Measurements from ENCODE around the gene APC. TPM values are rescaled to one million over a fixed set of nuclear protein-coding genes. Genes with fewer than 3 reads are reported as not detected.
"Not testable (repeated sequence)": the region's sequence is repeated elsewhere in the genome, so short reads cannot be mapped to it uniquely, and the experiment has no call there.

Gene APC
- total and polyA plus RNA-seq, 10 of the 15 experiments (the other 5 are each of a cell fraction or from before 2014, with no cell fraction given): 3.2 to 23.3 (median 13.8) TPM

DNA sequence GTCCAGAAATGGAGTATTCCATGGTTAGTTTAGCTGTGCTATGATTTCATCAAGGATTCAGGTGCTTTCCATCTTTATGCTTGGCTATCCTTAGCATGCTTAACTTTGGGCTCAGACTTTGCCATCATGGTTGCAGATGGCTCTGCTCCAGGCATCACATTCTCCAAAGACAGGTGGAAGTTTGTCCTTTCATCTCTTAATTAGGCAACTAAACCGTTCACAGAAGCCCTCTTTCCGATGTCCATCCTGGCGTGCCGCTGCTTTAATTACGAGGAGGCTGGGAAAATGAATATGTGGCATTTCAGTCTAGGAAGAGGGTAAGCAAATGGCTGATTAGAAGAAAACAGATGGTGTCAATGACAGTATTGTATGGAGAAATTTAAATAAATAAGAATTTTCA is 24.5 kb upstream of the APC start:
- H4K20me1 ChIP-seq (ENCODE audit: control insufficient read depth, insufficient read depth): no peaks in the 10 kb centered on the region
- intact Hi-C loops (cut with micrococcal nuclease; ENCODE audit: unreplicated experiment): no loop called here
- no peak for FAIRE-seq

DNA sequence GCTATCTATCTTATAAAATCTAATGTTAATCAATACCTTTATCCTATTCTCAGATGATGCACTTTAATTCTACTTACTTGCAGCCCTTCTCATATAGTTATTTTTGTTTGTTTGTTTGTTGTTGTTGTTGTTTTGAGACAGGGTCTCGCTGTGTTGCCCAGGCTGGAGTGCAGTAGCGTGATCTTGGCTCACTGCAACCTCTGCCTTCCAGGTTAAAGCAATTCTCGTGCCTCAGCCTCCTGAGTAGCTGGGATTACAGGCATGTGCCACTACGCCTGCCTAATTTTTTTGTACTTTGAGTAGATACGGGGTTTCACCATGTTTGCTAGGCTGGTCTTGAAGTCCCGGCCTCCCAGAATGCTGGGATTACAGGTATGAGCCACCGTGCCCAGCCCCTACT is 20.8 kb upstream of the APC start:
- POLR2A ChIA-PET, ATAC-seq: not testable (repeated sequence)
- over 99% methylated on average over 7 of the region's 7 CpGs for WGBS (ENCODE audit: insufficient coverage, insufficient replicate concordance, low lambda C conversion rate, missing lambda C conversion rate)

More for the DNA sequence above, 24.5 kb upstream of the APC start:
- no peaks in the 10 kb centered on the region for H3K27me3 ChIP-seq (replicated peaks in 1 of 2; ENCODE audit: control insufficient read depth in 2 of 2, insufficient read depth in 2 of 2, low read length in 1 of 2)
- no peaks in the 10 kb centered on the region for H3K4me1 ChIP-seq (ENCODE audit: control insufficient read depth, insufficient read depth, low read length)
- H3K27ac ChIP-seq (ENCODE audit: control insufficient read depth, insufficient read depth): no peak overlapping the region
- H3K4me3 ChIP-seq: no peak overlapping the region
- WGBS (ENCODE audit: insufficient coverage, insufficient replicate concordance, low lambda C conversion rate, missing lambda C conversion rate): 90% methylated on average over 5 of the region's 5 CpGs
- DNase-seq (ENCODE audit: low read depth, low spot score) (no peak), ATAC-seq (no peak)
- no TSS peak for BruUV-seq (replicated peaks)
- TF ChIP-seq ZNF217 (IDR thresholded peaks at IDR 0.05): no peak
- peaks cover 2% of the 10 kb centered on the region; the same call in 2 of the 3 replicates for H3K9me3 ChIP-seq (replicated peaks; ENCODE audit: control insufficient read depth, insufficient read depth, low read length)
- ChIA-PET RAD21 (ENCODE audit: unreplicated experiment) (no interaction called here), SMC1A (ENCODE audit: uncharacterized antibody, unreplicated experiment) (interaction anchor here (0.7 to 1.7 kb wide), 5 partner anchors 11 to 437 kb away, joined by 3 to 6 read pairs (median 3); no protein-coding TSS in a partner anchor), POLR2A (interaction anchor here (0.7 kb wide), 1 partner anchor 479 kb away, joined by 4 read pairs; no protein-coding TSS in a partner anchor), CTCF (interaction anchor here (0.6 kb wide), 1 partner anchor 81 kb away, joined by 3 read pairs; no protein-coding TSS in a partner anchor)
- H3K4me2 ChIP-seq (ENCODE audit: control insufficient read depth, insufficient read depth): no peak overlapping the region
- in situ Hi-C loops (cut with MboI): no loop called here
- peaks cover 15% of the 10 kb centered on the region for H3K79me2 ChIP-seq (ENCODE audit: control insufficient read depth, insufficient read depth, low read length)
- H3K9ac ChIP-seq (ENCODE audit: control insufficient read depth, insufficient read depth, low read length): no peak overlapping the region
- no peaks in the 10 kb centered on the region; a peak in 1 of 4 replicates for H3K36me3 ChIP-seq (ENCODE audit: control insufficient read depth in 2 of 2, insufficient read depth in 2 of 2, low read length in 1 of 2)
- H2AFZ ChIP-seq (ENCODE audit: control insufficient read depth, low read depth, low read length): no peak overlapping the region

More for the DNA sequence above, 20.8 kb upstream of the APC start:
- DNase-seq (ENCODE audit: low read depth, low spot score); FAIRE-seq; H3K27me3 ChIP-seq (replicated peaks in 1 of 2; ENCODE audit: control insufficient read depth in 2 of 2, insufficient read depth in 2 of 2, low read length in 1 of 2); intact Hi-C loops (cut with micrococcal nuclease; ENCODE audit: unreplicated experiment); in situ Hi-C loops (cut with MboI); RAD21 ChIA-PET (ENCODE audit: unreplicated experiment); H3K27ac ChIP-seq (ENCODE audit: control insufficient read depth, insufficient read depth); H3K4me1 ChIP-seq (ENCODE audit: control insufficient read depth, insufficient read depth, low read length); H3K4me3 ChIP-seq; H3K79me2 ChIP-seq (ENCODE audit: control insufficient read depth, insufficient read depth, low read length); H3K36me3 ChIP-seq (ENCODE audit: control insufficient read depth in 2 of 2, insufficient read depth in 2 of 2, low read length in 1 of 2); H4K20me1 ChIP-seq (ENCODE audit: control insufficient read depth, insufficient read depth); H3K9me3 ChIP-seq (replicated peaks; ENCODE audit: control insufficient read depth, insufficient read depth, low read length); H2AFZ ChIP-seq (ENCODE audit: control insufficient read depth, low read depth, low read length); H3K4me2 ChIP-seq (ENCODE audit: control insufficient read depth, insufficient read depth); H3K9ac ChIP-seq (ENCODE audit: control insufficient read depth, insufficient read depth, low read length); BruUV-seq (replicated peaks): not testable (repeated sequence)
- CTCF ChIA-PET: interaction anchor here (0.8 kb wide), 1 partner anchor 10 kb away, joined by 4 read pairs; no protein-coding TSS in a partner anchor
- SMC1A ChIA-PET (ENCODE audit: uncharacterized antibody, unreplicated experiment): interaction anchor here (2.0 kb wide), 1 partner anchor 8 kb away, joined by 17 read pairs; no protein-coding TSS in a partner anchor

All from GM12878 (cell line).